ENCODE data around the gene PCGF1. TPM values are rescaled to one million over a fixed set of nuclear protein-coding genes. Genes with fewer than 3 reads are reported as not detected.

PCGF1 gene
- total and polyA plus RNA-seq, 9 of the 15 experiments (the other 6 are each of a cell fraction or from before 2014, with no cell fraction given): 20.3 to 45.7 (median 29.3) TPM

DNA sequence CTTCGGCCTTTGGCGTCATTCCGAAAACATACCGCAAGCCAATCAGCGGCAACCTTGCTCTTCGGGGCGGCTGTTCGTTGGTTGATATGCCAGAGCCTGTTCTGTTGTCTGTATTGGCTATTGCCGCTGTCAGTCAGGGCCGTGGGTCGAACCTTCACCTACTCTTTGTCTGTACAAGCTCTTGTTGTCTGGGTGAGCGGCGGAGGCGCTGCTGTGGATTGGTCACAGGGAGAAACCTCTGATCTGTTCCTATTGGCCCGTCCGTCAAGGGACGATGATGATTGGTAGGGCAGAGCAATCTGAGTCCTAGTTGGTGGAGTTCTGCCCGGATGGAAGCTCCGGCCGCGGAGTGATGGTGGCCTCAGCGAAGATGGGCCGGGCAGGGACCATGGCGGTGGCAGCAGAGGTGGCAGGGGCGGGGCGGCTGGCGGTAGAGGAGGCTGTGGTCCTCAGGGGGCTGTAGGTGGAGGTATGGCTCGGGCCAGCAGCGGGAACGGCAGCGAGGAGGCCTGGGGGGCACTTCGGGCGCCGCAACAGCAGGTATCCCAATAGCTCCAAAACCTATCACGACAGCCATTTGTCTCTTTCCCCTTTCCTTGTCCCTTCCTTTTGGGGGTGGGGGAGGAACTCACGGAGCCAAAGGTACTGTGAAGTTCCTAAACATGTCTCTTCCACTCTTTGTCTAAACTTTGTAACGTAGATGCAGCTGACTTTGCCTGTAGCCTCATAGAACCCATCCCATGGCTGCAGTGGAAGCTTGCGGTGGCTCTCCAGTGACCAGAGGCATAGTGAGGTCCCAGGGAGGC, 49.2 kb downstream of the PCGF1 start, which contains the start of gene WBP1:
Gene WBP1, plus strand, starts transcription at position 307 of the 806 bp plus-strand sequence. Its CDS starts 165 bp downstream, at position 472.
- FAIRE-seq (peak; percentile 100), ATAC-seq (peak; percentile 90), DNase-seq (ENCODE audit: extremely low read depth in 1 of 4, low spot score in 3 of 4) (peak; percentile 80 to 98 (median 88))
- no peaks in the 10 kb centered on the region for H3K9me3 ChIP-seq (replicated peaks; ENCODE audit: control insufficient read depth, insufficient read depth, low read depth, low read length)
- WGBS (ENCODE audit: insufficient coverage, low coverage, missing lambda C conversion rate): 28% methylated on average over 30 of the region's 38 CpGs
- ChIA-PET POLR2A (interaction anchor here (0.6 to 2.5 kb wide), 11 partner anchors 9 to 135 kb away, joined by 3 to 12 read pairs (median 3); partner anchors contain the start of genes AUP1, HTRA2 and MRPL53), CTCF (ENCODE audit: low intra/inter-chr PET ratio) (no interaction called here)
- peak within 1 kb of the TSS; percentile 53 for H3K4me3 ChIP-seq
- peak within 1 kb of the TSS; percentile 31; the same call in 1 of the 3 replicates for H3K27ac ChIP-seq (ENCODE audit: extremely low read depth, low read depth, low read length)
- intact Hi-C loops (cut with micrococcal nuclease): no loop called here
- peak within 1 kb of the TSS; percentile 37 to 85; a peak in 3 of 4 replicates for H3K9ac ChIP-seq (ENCODE audit: insufficient read depth in 1 of 2, low read depth in 2 of 2, low read length in 2 of 2)
- H3K27me3 ChIP-seq (ENCODE audit: control insufficient read depth in 2 of 2, insufficient read depth in 2 of 2, low read length in 2 of 2): no peaks in the 10 kb centered on the region
- peaks cover 7 to 34% of the 10 kb centered on the region in 2 experiments for H3K4me1 ChIP-seq (replicated peaks in 1 of 2; ENCODE audit: control insufficient read depth in 2 of 2, insufficient read depth in 2 of 2, low read length in 2 of 2)
- peaks cover 34% of the 10 kb centered on the region for H3K36me3 ChIP-seq (ENCODE audit: control insufficient read depth, insufficient read depth, low read length)
- peaks cover 14% of the 10 kb centered on the region; the same call in 1 of the 3 replicates for H3K79me2 ChIP-seq (ENCODE audit: control insufficient read depth, insufficient read depth, low read length)
- H3K4me2 ChIP-seq (ENCODE audit: insufficient read depth, low read length): peak within 1 kb of the TSS; percentile 87
- peak within 1 kb of the TSS; percentile 28 for H2AFZ ChIP-seq (ENCODE audit: low read depth, low read length)
- in situ Hi-C loops (cut with MboI): no loop called here
- TSS peak; percentile 27 for BruUV-seq (replicated peaks)
- no peaks in the 10 kb centered on the region; the same call in 1 of the 2 replicates for H4K20me1 ChIP-seq (replicated peaks; ENCODE audit: control insufficient read depth, insufficient read depth, low read length)
- no peaks in the 10 kb centered on the region for H3K9me1 ChIP-seq (ENCODE audit: control insufficient read depth, insufficient read depth, low read length)
- TF ChIP-seq FOXJ2 (tag; IDR thresholded peaks at IDR 0.05) (peak; percentile 77; the same call in 1 of the 2 replicates), CREB1 (IDR thresholded peaks at IDR 0.05) (peak; percentile 58; the same call in 1 of the 2 replicates), CREB1 (CRISPR knock-in tag; IDR thresholded peaks at IDR 0.05) (peak; percentile 71; the same call in 1 of the 2 replicates), ELF2 (CRISPR knock-in tag; IDR thresholded peaks at IDR 0.05) (0 out of 2 replicates have a peak, but pooled peaks have one; percentile 28), YY1 (IDR thresholded peaks at IDR 0.05; ENCODE audit: borderline replicate concordance in 1 of 3, control insufficient read depth in 1 of 3, extremely low read depth in 1 of 3, insufficient read depth in 3 of 3, insufficient read length in 1 of 3, insufficient replicate concordance in 2 of 3, low read depth in 1 of 3, low read length in 2 of 3) (peak in 1 of 3 experiments; percentile 49), C11orf30 (IDR thresholded peaks at IDR 0.05; ENCODE audit: low read depth) (peak; percentile 91), SRSF1 (IDR thresholded peaks at IDR 0.05; ENCODE audit: low read depth, low read length) (no peak)
- TF ChIP-seq, protein P1, sequence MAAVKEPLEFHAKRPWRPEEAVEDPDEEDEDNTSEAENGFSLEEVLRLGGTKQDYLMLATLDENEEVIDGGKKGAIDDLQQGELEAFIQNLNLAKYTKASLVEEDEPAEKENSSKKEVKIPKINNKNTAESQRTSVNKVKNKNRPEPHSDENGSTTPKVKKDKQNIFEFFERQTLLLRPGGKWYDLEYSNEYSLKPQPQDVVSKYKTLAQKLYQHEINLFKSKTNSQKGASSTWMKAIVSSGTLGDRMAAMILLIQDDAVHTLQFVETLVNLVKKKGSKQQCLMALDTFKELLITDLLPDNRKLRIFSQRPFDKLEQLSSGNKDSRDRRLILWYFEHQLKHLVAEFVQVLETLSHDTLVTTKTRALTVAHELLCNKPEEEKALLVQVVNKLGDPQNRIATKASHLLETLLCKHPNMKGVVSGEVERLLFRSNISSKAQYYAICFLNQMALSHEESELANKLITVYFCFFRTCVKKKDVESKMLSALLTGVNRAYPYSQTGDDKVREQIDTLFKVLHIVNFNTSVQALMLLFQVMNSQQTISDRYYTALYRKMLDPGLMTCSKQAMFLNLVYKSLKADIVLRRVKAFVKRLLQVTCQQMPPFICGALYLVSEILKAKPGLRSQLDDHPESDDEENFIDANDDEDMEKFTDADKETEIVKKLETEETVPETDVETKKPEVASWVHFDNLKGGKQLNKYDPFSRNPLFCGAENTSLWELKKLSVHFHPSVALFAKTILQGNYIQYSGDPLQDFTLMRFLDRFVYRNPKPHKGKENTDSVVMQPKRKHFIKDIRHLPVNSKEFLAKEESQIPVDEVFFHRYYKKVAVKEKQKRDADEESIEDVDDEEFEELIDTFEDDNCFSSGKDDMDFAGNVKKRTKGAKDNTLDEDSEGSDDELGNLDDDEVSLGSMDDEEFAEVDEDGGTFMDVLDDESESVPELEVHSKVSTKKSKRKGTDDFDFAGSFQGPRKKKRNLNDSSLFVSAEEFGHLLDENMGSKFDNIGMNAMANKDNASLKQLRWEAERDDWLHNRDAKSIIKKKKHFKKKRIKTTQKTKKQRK (IDR thresholded peaks at IDR 0.05; ENCODE audit: borderline replicate concordance, low read depth, low read length): peak; percentile 75; the same call in 1 of the 2 replicates
- TF ChIP-seq, protein P2, sequence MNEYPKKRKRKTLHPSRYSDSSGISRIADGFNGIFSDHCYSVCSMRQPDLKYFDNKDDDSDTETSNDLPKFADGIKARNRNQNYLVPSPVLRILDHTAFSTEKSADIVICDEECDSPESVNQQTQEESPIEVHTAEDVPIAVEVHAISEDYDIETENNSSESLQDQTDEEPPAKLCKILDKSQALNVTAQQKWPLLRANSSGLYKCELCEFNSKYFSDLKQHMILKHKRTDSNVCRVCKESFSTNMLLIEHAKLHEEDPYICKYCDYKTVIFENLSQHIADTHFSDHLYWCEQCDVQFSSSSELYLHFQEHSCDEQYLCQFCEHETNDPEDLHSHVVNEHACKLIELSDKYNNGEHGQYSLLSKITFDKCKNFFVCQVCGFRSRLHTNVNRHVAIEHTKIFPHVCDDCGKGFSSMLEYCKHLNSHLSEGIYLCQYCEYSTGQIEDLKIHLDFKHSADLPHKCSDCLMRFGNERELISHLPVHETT (CRISPR knock-in tag; conservative IDR thresholded peaks at IDR 0.05 in 1 of 2, IDR thresholded peaks at IDR 0.05 in 1 of 2): peak in 1 of 2 experiments; percentile 75; a peak in 2 of 4 replicates
- TF ChIP-seq, protein P3, sequence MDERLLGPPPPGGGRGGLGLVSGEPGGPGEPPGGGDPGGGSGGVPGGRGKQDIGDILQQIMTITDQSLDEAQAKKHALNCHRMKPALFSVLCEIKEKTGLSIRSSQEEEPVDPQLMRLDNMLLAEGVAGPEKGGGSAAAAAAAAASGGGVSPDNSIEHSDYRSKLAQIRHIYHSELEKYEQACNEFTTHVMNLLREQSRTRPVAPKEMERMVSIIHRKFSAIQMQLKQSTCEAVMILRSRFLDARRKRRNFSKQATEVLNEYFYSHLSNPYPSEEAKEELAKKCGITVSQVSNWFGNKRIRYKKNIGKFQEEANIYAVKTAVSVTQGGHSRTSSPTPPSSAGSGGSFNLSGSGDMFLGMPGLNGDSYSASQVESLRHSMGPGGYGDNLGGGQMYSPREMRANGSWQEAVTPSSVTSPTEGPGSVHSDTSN (CRISPR knock-in tag; IDR thresholded peaks at IDR 0.05; ENCODE audit: low read depth): peak; percentile 88
- TF ChIP-seq, protein P3 (tag; conservative IDR thresholded peaks at IDR 0.05; ENCODE audit: low read depth): peak; percentile 99

Data from K562 (cell line).